SU-DHL-6 (cell line): ENCODE measurements around the gene RAB17.

ENCODE experiments used
- H2AFZ ChIP-seq: fragments of 200-600 bp; sonication (generic); 2 replicates; pipeline ENCODE4 v1.6.1; 2014; ENCODE audit warnings: low read depth, mild to moderate bottlenecking, moderate library complexity, mixed read lengths, antibody characterized with exemption, low read length; ENCODE audit not compliant: severe bottlenecking
- H3F3A ChIP-seq: fragments of 200-600 bp; shearing (Covaris generic); 2 replicates; pipeline ENCODE4 v1.6.0; 2016; ENCODE audit warnings: antibody characterized with exemption, mild to moderate bottlenecking; ENCODE audit not compliant: insufficient read depth
- H3K27ac ChIP-seq: fragments of 200-600 bp; sonication (generic); 2 replicates; pipeline ENCODE4 v1.5.1; 2016; ENCODE audit warnings: low read depth, mild to moderate bottlenecking, low read length, moderate library complexity, mixed read lengths
- H3K27me3 ChIP-seq: fragments of 200-600 bp; sonication (generic), shearing (Covaris generic); 2 replicates; pipeline ENCODE4 v1.6.0; 2014; ENCODE audit warnings: mild to moderate bottlenecking, low read length
- H3K36me3 ChIP-seq: fragments of 200-600 bp; sonication (generic); 2 replicates; pipeline ENCODE4 v1.6.1; 2014; ENCODE audit warnings: mild to moderate bottlenecking, low read length, mixed read lengths
- H3K4me2 ChIP-seq: fragments of 300-600, 200-600 bp; shearing (Covaris generic), sonication (generic); 2 replicates; pipeline ENCODE4 v1.6.0; 2014; ENCODE audit warnings: low read length, low read depth, mild to moderate bottlenecking; ENCODE audit not compliant: poor library complexity, severe bottlenecking
- H3K4me3 ChIP-seq: fragments of 200-600 bp; sonication (generic); 2 replicates; pipeline ENCODE4 v1.5.1; 2014; ENCODE audit warnings: antibody characterized with exemption, low read length, mild to moderate bottlenecking, mixed read lengths; ENCODE audit not compliant: insufficient read depth, poor library complexity, severe bottlenecking
- H3K79me2 ChIP-seq: fragments of 200-600 bp; sonication (generic); 2 replicates; pipeline ENCODE4 v1.6.1; 2014; ENCODE audit warnings: mild to moderate bottlenecking, low read length, moderate library complexity; ENCODE audit not compliant: insufficient read depth
- H3K9ac ChIP-seq: fragments of 200-600 bp; sonication (generic); 2 replicates; pipeline ENCODE4 v1.7.0; 2014; ENCODE audit warnings: mild to moderate bottlenecking, low read length
- H3K9me2 ChIP-seq: fragments of 200-600 bp; sonication (generic); replicated peaks from 2 replicates; pipeline ENCODE4 v1.6.1; 2014; ENCODE audit warnings: low read length; ENCODE audit not compliant: insufficient read depth
- H3K9me3 ChIP-seq: fragments of 200-600 bp; sonication (generic); 2 replicates; pipeline ENCODE4 v1.6.1; 2014; ENCODE audit warnings: low read length, mixed read lengths; ENCODE audit not compliant: insufficient read depth
- H4K20me1 ChIP-seq: fragments of 200-600 bp; sonication (generic); 2 replicates; pipeline ENCODE4 v1.6.1; 2014; ENCODE audit warnings: low read depth, mild to moderate bottlenecking, antibody characterized with exemption, low read length, moderate library complexity, mixed read lengths
- EZH2phosphoT487 ChIP-seq: fragments of 200-600 bp; sonication (generic), shearing (Covaris generic); conservative IDR thresholded peaks from 2 replicates; pipeline ENCODE4 v1.6.1; 2018; ENCODE audit warnings: mild to moderate bottlenecking, antibody characterized with exemption, low read length, moderate library complexity, mixed read lengths
- TF ChIP-seq, protein P1 (sequence below): fragments of 200-600 bp; sonication (generic); IDR thresholded peaks from one replicate; pipeline ENCODE4 v1.5.1; 2017; ENCODE audit warnings: antibody characterized with exemption, mild to moderate bottlenecking, low read length, moderate library complexity; ENCODE audit not compliant: insufficient read depth, poor library complexity, severe bottlenecking

Gene RAB17

DNA sequence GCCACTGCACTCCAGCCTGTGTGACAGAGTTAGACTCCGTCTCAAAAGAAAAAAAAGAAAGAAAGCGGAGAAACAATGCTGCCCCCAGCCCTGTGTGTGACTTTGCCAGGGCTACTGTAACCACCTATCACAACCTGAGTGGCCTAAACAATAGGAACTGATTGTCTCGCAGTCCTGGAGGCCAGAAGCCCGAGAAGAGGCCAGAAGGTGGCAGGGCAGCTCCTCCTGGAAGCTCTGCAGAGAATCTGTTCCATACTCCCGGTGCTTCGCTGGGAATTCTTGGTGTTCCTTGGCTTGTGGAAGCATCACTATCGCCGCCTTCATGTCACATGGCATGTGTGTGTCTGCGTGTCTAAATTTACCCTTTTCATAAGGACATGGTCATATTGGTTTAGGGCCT lies 14.4 kb upstream of the RAB17 start:
- H3K79me2 ChIP-seq = no peaks in the 10 kb centered on the region
- no peaks in the 10 kb centered on the region for H3K9me3 ChIP-seq
- H3K27me3 ChIP-seq = no peaks in the 10 kb centered on the region
- H3K36me3 ChIP-seq = no peaks in the 10 kb centered on the region
- no peaks in the 10 kb centered on the region for H4K20me1 ChIP-seq
- no peaks in the 10 kb centered on the region for H3F3A ChIP-seq
- H3K27ac ChIP-seq = no peak overlapping the region
- H3K9ac ChIP-seq = no peak overlapping the region
- TF ChIP-seq EZH2phosphoT487 = no peak
- TF ChIP-seq, protein P1, sequence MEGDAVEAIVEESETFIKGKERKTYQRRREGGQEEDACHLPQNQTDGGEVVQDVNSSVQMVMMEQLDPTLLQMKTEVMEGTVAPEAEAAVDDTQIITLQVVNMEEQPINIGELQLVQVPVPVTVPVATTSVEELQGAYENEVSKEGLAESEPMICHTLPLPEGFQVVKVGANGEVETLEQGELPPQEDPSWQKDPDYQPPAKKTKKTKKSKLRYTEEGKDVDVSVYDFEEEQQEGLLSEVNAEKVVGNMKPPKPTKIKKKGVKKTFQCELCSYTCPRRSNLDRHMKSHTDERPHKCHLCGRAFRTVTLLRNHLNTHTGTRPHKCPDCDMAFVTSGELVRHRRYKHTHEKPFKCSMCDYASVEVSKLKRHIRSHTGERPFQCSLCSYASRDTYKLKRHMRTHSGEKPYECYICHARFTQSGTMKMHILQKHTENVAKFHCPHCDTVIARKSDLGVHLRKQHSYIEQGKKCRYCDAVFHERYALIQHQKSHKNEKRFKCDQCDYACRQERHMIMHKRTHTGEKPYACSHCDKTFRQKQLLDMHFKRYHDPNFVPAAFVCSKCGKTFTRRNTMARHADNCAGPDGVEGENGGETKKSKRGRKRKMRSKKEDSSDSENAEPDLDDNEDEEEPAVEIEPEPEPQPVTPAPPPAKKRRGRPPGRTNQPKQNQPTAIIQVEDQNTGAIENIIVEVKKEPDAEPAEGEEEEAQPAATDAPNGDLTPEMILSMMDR = no peak
- no peaks in the 10 kb centered on the region for H3K9me2 ChIP-seq
- H2AFZ ChIP-seq = no peak overlapping the region
- H3K4me3 ChIP-seq = no peak overlapping the region
- no peak overlapping the region for H3K4me2 ChIP-seq

GRCh38 chr2:237604391-237604790 lies 13.9 kb upstream of the RAB17 start:
- no peaks in the 10 kb centered on the region for H3K36me3 ChIP-seq
- no peaks in the 10 kb centered on the region for H3K9me3 ChIP-seq
- no peaks in the 10 kb centered on the region for H3K27me3 ChIP-seq
- no peak overlapping the region for H2AFZ ChIP-seq
- TF ChIP-seq EZH2phosphoT487 = no peak
- TF ChIP-seq, protein P1 = no peak
- no peaks in the 10 kb centered on the region for H3K9me2 ChIP-seq
- H3K4me2 ChIP-seq = no peak overlapping the region
- H3K4me3 ChIP-seq = no peak overlapping the region
- H4K20me1 ChIP-seq = no peaks in the 10 kb centered on the region
- no peak overlapping the region for H3K9ac ChIP-seq
- H3F3A ChIP-seq = no peaks in the 10 kb centered on the region
- H3K27ac ChIP-seq = no peak overlapping the region
- H3K79me2 ChIP-seq = no peaks in the 10 kb centered on the region

- no peaks in the 10 kb centered on the region for H3K27me3 ChIP-seq
- no peaks in the 10 kb centered on the region for H3F3A ChIP-seq
- H3K4me2 ChIP-seq = no peak overlapping the region
- no peak overlapping the region for H3K4me3 ChIP-seq
- no peaks in the 10 kb centered on the region for H3K9me3 ChIP-seq
- H2AFZ ChIP-seq = no peak overlapping the region
- H3K36me3 ChIP-seq = no peaks in the 10 kb centered on the region
- H3K27ac ChIP-seq = no peak overlapping the region
- H3K9me2 ChIP-seq = no peaks in the 10 kb centered on the region
- H3K9ac ChIP-seq = no peak overlapping the region
- no peaks in the 10 kb centered on the region for H3K79me2 ChIP-seq
- no peaks in the 10 kb centered on the region for H4K20me1 ChIP-seq
- TF ChIP-seq, protein P1 = no peak
- TF ChIP-seq EZH2phosphoT487 = no peak
These were observed 13.3 kb upstream of the RAB17 start for GRCh38 chr2:237603718-237604362.
